Epithelial cell of prostate (primary cell): Measurements from ENCODE around the gene ZNRF1.

ENCODE experiments used
- DNase-seq: peaks from one replicate; pipeline ENCODE4 v3.0.0-alpha.2; 2011; ENCODE audit warnings: low read depth, low spot score
- H3K27ac ChIP-seq: fragments of 450-650 bp; 2 replicates; pipeline ENCODE4 v1.5.1; 2017; ENCODE audit warnings: mild to moderate bottlenecking

The ZNRF1 gene

DNA sequence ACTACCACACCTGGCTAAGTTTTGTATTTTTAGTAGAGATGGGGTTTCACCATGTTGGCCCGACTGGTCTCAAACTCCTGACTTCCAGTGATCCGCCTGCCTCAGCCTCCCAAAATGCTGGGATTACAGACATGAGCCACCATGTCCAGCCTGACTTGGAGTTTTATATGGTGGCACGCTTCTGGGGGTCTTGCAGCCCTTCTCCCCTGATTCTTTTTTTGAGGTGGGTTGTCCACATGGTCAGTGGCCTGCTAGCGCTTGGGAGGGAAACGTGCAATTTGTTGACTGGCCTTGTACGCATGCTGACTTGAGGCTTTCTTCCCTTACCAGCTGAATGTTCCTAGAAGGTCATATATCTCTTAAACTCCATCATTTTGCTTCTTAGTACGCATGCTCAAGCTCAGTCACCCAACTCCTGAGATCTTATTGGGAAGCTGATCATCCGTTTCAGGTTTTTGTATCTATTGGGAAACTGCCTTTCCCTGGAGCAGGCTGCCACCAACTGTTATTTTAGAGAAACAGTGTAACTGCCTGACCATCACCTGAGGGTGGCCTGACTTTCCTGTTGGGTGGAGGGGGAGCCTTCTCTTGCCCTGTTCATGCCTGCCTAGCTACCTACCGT is 131.4 kb downstream of the ZNRF1 start:
- DNase-seq, result no peak

GRCh38 chr16:75131081-75131480 is 132.3 kb downstream of the ZNRF1 start:
- DNase-seq, result no peak
- H3K27ac ChIP-seq, result no peak overlapping the region

More for the DNA sequence above, 131.4 kb downstream of the ZNRF1 start:
- no peak overlapping the region for H3K27ac ChIP-seq

- no peak overlapping the region for H3K27ac ChIP-seq
- DNase-seq, result no peak
These were observed 139.4 kb downstream of the ZNRF1 start for GRCh38 chr16:75138233-75138632.

GRCh38 chr16:75138636-75139035 is 139.8 kb downstream of the ZNRF1 start:
- H3K27ac ChIP-seq, result no peak overlapping the region
- no peak for DNase-seq

GRCh38 chr16:75139498-75139897 is 140.7 kb downstream of the ZNRF1 start:
- no peak overlapping the region for H3K27ac ChIP-seq
- no peak for DNase-seq

- no peak overlapping the region for H3K27ac ChIP-seq
- DNase-seq, result no peak
These were observed 145.1 kb downstream of the ZNRF1 start for GRCh38 chr16:75143941-75144340.

GRCh38 chr16:75147968-75148310 is 149.1 kb downstream of the ZNRF1 start:
- no peak for DNase-seq
- H3K27ac ChIP-seq, result peak overlapping the region; percentile 86

DNA sequence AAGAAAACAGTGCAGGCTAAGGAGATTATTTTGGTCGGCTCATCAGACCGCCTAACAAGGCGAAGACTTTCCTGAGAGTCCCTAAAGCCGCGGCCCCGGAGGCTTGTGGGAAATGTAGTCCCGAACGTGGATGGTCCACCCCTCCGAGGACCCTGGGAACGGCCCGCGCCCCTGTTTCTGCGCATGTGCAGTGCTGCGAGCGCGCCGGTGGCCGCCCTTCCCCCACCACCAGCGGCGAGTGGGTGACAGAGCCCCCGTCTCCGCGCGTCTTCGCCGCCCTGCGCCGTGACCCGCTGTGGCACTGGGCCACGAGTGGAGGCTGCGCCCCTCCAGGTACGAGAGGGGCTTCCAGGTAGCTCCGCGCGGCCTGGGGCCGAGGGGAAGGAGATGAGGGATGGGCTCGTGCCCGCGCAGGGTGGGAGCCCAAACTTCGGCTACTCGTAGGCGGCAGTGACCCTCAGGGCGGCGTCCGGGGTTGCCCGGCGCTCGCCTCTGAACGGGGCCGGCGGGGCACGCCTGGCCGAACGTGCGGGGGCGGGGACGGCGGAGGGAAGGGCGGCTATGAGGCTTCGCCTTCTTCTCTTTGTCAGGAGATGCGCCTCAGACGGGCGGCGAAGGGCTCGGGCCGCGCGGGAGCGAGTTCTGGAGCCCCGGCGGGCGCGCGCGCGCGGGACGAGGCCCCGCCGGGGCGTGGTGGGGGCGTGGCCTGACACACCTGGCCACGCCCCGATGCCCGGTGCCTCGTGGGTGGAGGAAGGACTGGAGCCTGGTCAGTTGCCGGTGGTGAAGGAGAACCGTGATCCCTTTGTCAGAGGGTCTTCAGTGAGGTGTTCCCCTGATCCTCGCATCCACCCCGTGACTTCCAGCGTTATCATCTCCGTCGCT is 149.7 kb downstream of the ZNRF1 start, which contains the start of gene ZFP1:
Gene ZFP1 (plus strand): TSS at position 214 of the 885 bp plus-strand sequence. CDS start 4,428 bp downstream, outside the sequence.
- H3K27ac ChIP-seq, result peak within 1 kb of the TSS; percentile 86
- peak; percentile 46 for DNase-seq

DNA sequence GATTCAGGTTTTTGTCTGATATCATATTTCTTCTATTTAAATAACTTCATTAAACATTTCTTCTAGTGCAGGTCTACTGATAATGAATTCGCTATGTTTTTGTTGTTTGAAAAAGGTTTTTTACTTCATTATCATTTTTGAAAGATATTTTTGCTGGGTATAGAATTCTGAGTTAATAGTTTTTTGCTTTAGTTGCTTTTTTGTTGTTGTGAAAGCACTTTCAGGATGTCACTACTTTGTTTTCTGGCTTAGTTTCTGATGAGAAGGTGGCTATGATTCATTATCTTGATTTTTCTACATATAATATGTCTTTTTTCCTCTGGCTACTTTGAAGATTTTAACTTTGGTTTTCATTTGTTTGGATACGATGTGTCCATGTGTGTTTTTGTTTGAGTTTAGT is 153.0 kb downstream of the ZNRF1 start:
- no peak overlapping the region for H3K27ac ChIP-seq
- DNase-seq, result no peak

GRCh38 chr16:75152635-75153034 is 153.8 kb downstream of the ZNRF1 start:
- H3K27ac ChIP-seq, result no peak overlapping the region
- DNase-seq, result no peak

- no peak for DNase-seq
- H3K27ac ChIP-seq, result no peak overlapping the region
These were observed 161.6 kb downstream of the ZNRF1 start for GRCh38 chr16:75160386-75160785.
